GM12878 (cell line): ENCODE data around the gene BICRA. TPM values are rescaled to one million over a fixed set of nuclear protein-coding genes. Genes with fewer than 3 reads are reported as not detected.

Experiments
- ATAC-seq: fragments of 200-7000 bp; cut with Tn5 transposase; 3 replicates; pipeline ENCODE4 v1.9.1; 2020; ENCODE audit warnings: mild to moderate bottlenecking, moderate library complexity
- BruUV-seq: library from RNA; stranded (reverse); fragments of 400-500 nt; replicated peaks from 2 replicates; lab custom pipeline; 2021; lab: Mats Ljungman, UMichigan
- CTCF ChIA-PET: fragments of 300-600 bp; sonication (Branson Sonifier 250); formaldehyde crosslinking; extraction: SDS; loops from one replicate; lab custom pipeline; 2021; ENCODE audit warnings: inconsistent platforms; lab: Yijun Ruan, JAX
- POLR2A ChIA-PET: fragments of 350-600 bp; formaldehyde crosslinking; extraction: SDS; loops from one replicate; lab custom pipeline; 2021; ENCODE audit warnings: inconsistent platforms; lab: Charles Lee
- RAD21 ChIA-PET: fragments of 300-600 bp; sonication (Branson Sonifier 250); formaldehyde crosslinking; loops from one replicate; lab custom pipeline; 2023; ENCODE audit warnings: antibody characterized with exemption; ENCODE audit not compliant: unreplicated experiment; lab: Charles Lee
- SMC1A ChIA-PET: fragments of 300-600 bp; sonication (Branson Sonifier 250); formaldehyde crosslinking; loops from one replicate; lab custom pipeline; 2023; ENCODE audit not compliant: unreplicated experiment, uncharacterized antibody; lab: Charles Lee
- DNase-seq: peaks from one replicate; pipeline ENCODE4 v3.0.0-alpha.2; 2011; ENCODE audit warnings: low read depth, low spot score
- FAIRE-seq: peaks from 3 replicates; lab custom pipeline; 2011; peaks lifted over from hg19 to GRCh38; lab: Jason Lieb, UNC
- H2AFZ ChIP-seq: 2 replicates; pipeline ENCODE4 v1.6.0; 2011; ENCODE audit warnings: low read depth, low read length, control low read depth; ENCODE audit not compliant: control insufficient read depth
- H3K27ac ChIP-seq: 2 replicates; pipeline ENCODE4 v1.5.1; 2011; ENCODE audit warnings: control low read depth; ENCODE audit not compliant: control insufficient read depth, insufficient read depth
- H3K27me3 ChIP-seq, 2 experiments: replicated peaks in 1 of 2; 2 replicates each; pipeline versions ENCODE4 v1.6.0 to v1.6.1; 2011; ENCODE audit warnings: low read length in 1 of 2; ENCODE audit not compliant: control insufficient read depth in 2 of 2, insufficient read depth in 2 of 2
- H3K36me3 ChIP-seq, 2 experiments: 2 replicates each; pipeline ENCODE4 v1.5.1; 2011; ENCODE audit warnings: low read length in 1 of 2; ENCODE audit not compliant: control insufficient read depth in 2 of 2, insufficient read depth in 2 of 2
- H3K4me1 ChIP-seq: 2 replicates; pipeline ENCODE4 v1.6.1; 2011; ENCODE audit warnings: mild to moderate bottlenecking, low read length, moderate library complexity, mixed read lengths; ENCODE audit not compliant: control insufficient read depth, insufficient read depth
- H3K4me2 ChIP-seq: 2 replicates; pipeline ENCODE4 v1.6.0; 2011; ENCODE audit warnings: control low read depth; ENCODE audit not compliant: control insufficient read depth, insufficient read depth
- H3K4me3 ChIP-seq: fragments of 200-600 bp; sonication (generic); 2 replicates; pipeline ENCODE4 v1.5.1; 2016
- H3K79me2 ChIP-seq: 2 replicates; pipeline ENCODE4 v1.6.0; 2011; ENCODE audit warnings: low read length; ENCODE audit not compliant: control insufficient read depth, insufficient read depth
- H3K9ac ChIP-seq: 2 replicates; pipeline ENCODE4 v1.8.0; 2011; ENCODE audit warnings: low read length, control low read depth, mixed read lengths; ENCODE audit not compliant: control insufficient read depth, insufficient read depth
- H3K9me3 ChIP-seq: replicated peaks from 3 replicates; pipeline ENCODE4 v1.5.1; 2011; ENCODE audit warnings: mild to moderate bottlenecking, low read length; ENCODE audit not compliant: control insufficient read depth, insufficient read depth
- H4K20me1 ChIP-seq: 2 replicates; pipeline ENCODE4 v1.6.0; 2011; ENCODE audit not compliant: control insufficient read depth, insufficient read depth
- MYB ChIP-seq: fragments of 150-350 bp; IDR thresholded peaks from 2 replicates; pipeline ENCODE4 v1.6.1; 2014; ENCODE audit warnings: mild to moderate bottlenecking, low read depth, low read length, borderline replicate concordance
- RAD21 ChIP-seq: IDR thresholded peaks from 2 replicates; pipeline ENCODE4 v1.6.1; 2011; ENCODE audit warnings: mild to moderate bottlenecking, low read depth, low read length, moderate library complexity; ENCODE audit not compliant: insufficient read depth
- SMARCA5 ChIP-seq: fragments of 450-650 bp; IDR thresholded peaks from 2 replicates; pipeline ENCODE4 v1.6.1; 2017; ENCODE audit warnings: mild to moderate bottlenecking
- SMC3 ChIP-seq: IDR thresholded peaks from 2 replicates; pipeline ENCODE4 v1.6.1; 2011; ENCODE audit warnings: low read length, improper control_type of control experiment, borderline replicate concordance
- SP1 ChIP-seq: IDR thresholded peaks from one replicate; pipeline ENCODE4 v1.6.1; 2011; ENCODE audit warnings: low read depth, low read length
- YY1 ChIP-seq: IDR thresholded peaks from 2 replicates; pipeline ENCODE4 v1.6.1; 2011; ENCODE audit warnings: low read depth, mild to moderate bottlenecking, low read length
- ZNF207 ChIP-seq: fragments of 450-650 bp; IDR thresholded peaks from 2 replicates; pipeline ENCODE4 v1.6.1; 2014; ENCODE audit warnings: antibody characterized with exemption, mild to moderate bottlenecking, borderline replicate concordance
- ZNF217 ChIP-seq: fragments of 450-650 bp; IDR thresholded peaks from 2 replicates; pipeline ENCODE4 v1.6.1; 2017; ENCODE audit warnings: antibody characterized with exemption, mild to moderate bottlenecking
- WGBS: methylation state at CpG from one replicate; pipeline ENCODE4 v1.1.6; 2016; ENCODE audit warnings: low lambda C conversion rate; ENCODE audit not compliant: insufficient replicate concordance, insufficient coverage; ENCODE audit errors: missing lambda C conversion rate; 5-methylcytosine and 5-hydroxymethylcytosine counted together
- in situ Hi-C: fragments of 300-500 bp; cut with MboI; formaldehyde crosslinking; loops from 9 replicates; pipeline ENCODE4 v1.14.3; 2018; ENCODE audit warnings: mixed read lengths
- intact Hi-C: fragments of 100-400 bp; cut with micrococcal nuclease; formaldehyde crosslinking; loops from one replicate; pipeline ENCODE4 v1.14.2; 2022; ENCODE audit not compliant: unreplicated experiment
- polyA plus RNA-seq, 11 experiments: library from polyadenylated mRNA; depleted of rRNA in 4 of 11; unstranded in 6 of 11; stranded (reverse) in 5 of 11; fragments of >200 nt; fragmentation: Nextera tagmentation in 4 of 11; fragmentation: Illumina TruSeq in 1 of 11; extraction: Ambion mirVana in 4 of 11; extraction: Trizol in 1 of 11; gene quantifications; 1 replicate in 1 of 11; 2 replicates in 10 of 11; pipeline versions ENCODE4 v1.2.1 to v1.2.3, GENCODE V29; 2011 to 2016; ENCODE audit warnings: inconsistent platforms in 2 of 11, missing spikeins in 2 of 11, low read depth in 1 of 11
- total RNA-seq, 4 experiments: library from RNA; depleted of rRNA in 3 of 4; stranded (reverse); fragments of >200 nt in 3 of 4; fragmentation: Illumina TruSeq in 1 of 4; extraction: Trizol in 1 of 4; gene quantifications; 2 replicates each; pipeline versions ENCODE4 v1.2.1 to v1.2.3, GENCODE V29; 2013 to 2021
- TF ChIP-seq, protein P1 (sequence below): fragments of 450-650 bp; formaldehyde crosslinking; IDR thresholded peaks from 2 replicates; pipeline ENCODE4 v1.5.0; 2022; ENCODE audit warnings: mild to moderate bottlenecking, missing genetic modification characterization
- TF ChIP-seq, protein P2 (sequence below), 3 experiments: IDR thresholded peaks in 2 of 3; conservative IDR thresholded peaks in 1 of 3; 2 replicates each; pipeline ENCODE4 v1.5.1; 2011; ENCODE audit warnings: low read depth in 3 of 3, low read length in 3 of 3, mild to moderate bottlenecking in 3 of 3, control low read depth in 2 of 3, moderate library complexity in 2 of 3, inconsistent platforms in 1 of 3, mixed read lengths in 1 of 3; ENCODE audit not compliant: control insufficient read depth in 2 of 3, insufficient read depth in 1 of 3; ENCODE audit errors: extremely low read depth in 1 of 3
- TF ChIP-seq, protein P3 (sequence below): IDR thresholded peaks from 2 replicates; pipeline ENCODE4 v1.6.1; 2012; ENCODE audit warnings: improper control_type of control experiment, low read depth, low read length; ENCODE audit not compliant: insufficient replicate concordance

The BICRA gene
- total and polyA plus RNA-seq, 10 of the 15 experiments (the other 5 are each of a cell fraction or from before 2014, with no cell fraction given) = 0.11 to 15.3 (median 1.3) TPM

DNA sequence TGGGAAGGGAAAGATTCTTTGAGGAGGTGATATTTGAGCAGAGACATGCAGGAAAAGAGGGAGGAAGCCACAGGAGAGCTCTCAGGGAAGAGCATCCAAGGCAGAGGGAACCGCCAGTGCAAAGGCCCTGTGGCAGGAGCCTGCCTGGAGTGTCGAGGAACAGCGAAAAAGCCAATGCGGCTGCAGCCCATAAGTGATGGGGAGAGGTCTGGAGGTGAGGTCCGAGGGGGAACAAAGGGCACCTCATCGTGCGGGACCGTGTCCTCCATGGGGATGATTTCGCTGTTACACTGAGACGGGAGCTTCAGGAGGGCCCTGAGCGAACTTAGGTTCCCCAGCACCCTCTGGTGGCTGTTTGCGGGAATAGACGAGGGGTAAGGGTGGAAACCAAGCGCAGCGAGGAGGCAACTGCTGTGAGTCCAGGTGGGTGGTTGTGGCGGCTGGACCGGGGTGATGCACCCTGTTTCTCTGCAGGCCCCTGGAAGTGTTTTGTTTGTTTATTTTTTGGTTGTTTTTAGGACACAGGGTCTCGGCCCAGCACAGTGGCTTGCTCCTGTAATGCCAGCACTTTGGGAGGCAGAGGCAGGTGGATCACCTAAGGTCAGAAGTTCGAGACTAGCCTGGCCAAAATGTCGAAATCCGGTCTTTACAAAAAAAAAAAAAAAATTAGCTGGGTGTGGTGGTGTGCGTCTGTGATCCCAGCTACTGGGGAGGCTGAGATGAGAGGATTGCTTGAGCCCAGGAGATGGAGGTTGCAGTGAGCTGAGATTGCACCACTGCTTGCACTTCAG, 98.4 kb downstream of the BICRA start:
- no peak overlapping the region for H2AFZ ChIP-seq
- ChIA-PET SMC1A (interaction anchor here (0.9 to 5.5 kb wide), 10 partner anchors 12 to 409 kb away, joined by 3 to 49 read pairs (median 4); partner anchors contain the start of gene KPTN), POLR2A (interaction anchor here (0.7 kb wide), 1 partner anchor 16 kb away, joined by 3 read pairs; no protein-coding TSS in a partner anchor), RAD21 (interaction anchor here (0.6 to 5.0 kb wide), 9 partner anchors 9 to 414 kb away, joined by 3 to 47 read pairs (median 5); partner anchors contain the start of gene KPTN), CTCF (interaction anchor here (0.5 to 8.3 kb wide), 33 partner anchors 9 to 800 kb away, joined by 3 to 163 read pairs (median 4); partner anchors contain the start of genes DHX34, KPTN and NAPA)
- H3K27me3 ChIP-seq = no peaks in the 10 kb centered on the region
- intact Hi-C loops (loop anchor here (1.0 to 10.0 kb wide), 3 partner anchors 81 to 423 kb away; no protein-coding TSS in a partner anchor), in situ Hi-C loops (loop anchor here (5.0 kb wide), 1 partner anchor 270 kb away; no protein-coding TSS in a partner anchor)
- FAIRE-seq (peak; percentile 95), ATAC-seq (peak; percentile 100), DNase-seq (peak; percentile 21)
- no peaks in the 10 kb centered on the region for H3K4me1 ChIP-seq
- 22% methylated on average over 20 of the region's 22 CpGs for WGBS
- no peak overlapping the region for H3K27ac ChIP-seq
- BruUV-seq = no TSS peak
- no peaks in the 10 kb centered on the region for H4K20me1 ChIP-seq
- no peaks in the 10 kb centered on the region for H3K79me2 ChIP-seq
- H3K36me3 ChIP-seq = no peaks in the 10 kb centered on the region; a peak in 1 of 4 replicates
- H3K4me3 ChIP-seq = no peak overlapping the region
- H3K4me2 ChIP-seq = no peak overlapping the region
- H3K9me3 ChIP-seq = no peaks in the 10 kb centered on the region
- H3K9ac ChIP-seq = no peak overlapping the region
- TF ChIP-seq MYB (no peak), SP1 (peak; percentile 20), ZNF207 (0 out of 2 replicates have a peak, but pooled peaks have one; percentile 31), RAD21 (peak; percentile 85), ZNF217 (no peak), SMC3 (peak; percentile 92), YY1 (peak; percentile 64), SMARCA5 (peak; percentile 61; the same call in 1 of the 2 replicates)
- TF ChIP-seq, protein P1, sequence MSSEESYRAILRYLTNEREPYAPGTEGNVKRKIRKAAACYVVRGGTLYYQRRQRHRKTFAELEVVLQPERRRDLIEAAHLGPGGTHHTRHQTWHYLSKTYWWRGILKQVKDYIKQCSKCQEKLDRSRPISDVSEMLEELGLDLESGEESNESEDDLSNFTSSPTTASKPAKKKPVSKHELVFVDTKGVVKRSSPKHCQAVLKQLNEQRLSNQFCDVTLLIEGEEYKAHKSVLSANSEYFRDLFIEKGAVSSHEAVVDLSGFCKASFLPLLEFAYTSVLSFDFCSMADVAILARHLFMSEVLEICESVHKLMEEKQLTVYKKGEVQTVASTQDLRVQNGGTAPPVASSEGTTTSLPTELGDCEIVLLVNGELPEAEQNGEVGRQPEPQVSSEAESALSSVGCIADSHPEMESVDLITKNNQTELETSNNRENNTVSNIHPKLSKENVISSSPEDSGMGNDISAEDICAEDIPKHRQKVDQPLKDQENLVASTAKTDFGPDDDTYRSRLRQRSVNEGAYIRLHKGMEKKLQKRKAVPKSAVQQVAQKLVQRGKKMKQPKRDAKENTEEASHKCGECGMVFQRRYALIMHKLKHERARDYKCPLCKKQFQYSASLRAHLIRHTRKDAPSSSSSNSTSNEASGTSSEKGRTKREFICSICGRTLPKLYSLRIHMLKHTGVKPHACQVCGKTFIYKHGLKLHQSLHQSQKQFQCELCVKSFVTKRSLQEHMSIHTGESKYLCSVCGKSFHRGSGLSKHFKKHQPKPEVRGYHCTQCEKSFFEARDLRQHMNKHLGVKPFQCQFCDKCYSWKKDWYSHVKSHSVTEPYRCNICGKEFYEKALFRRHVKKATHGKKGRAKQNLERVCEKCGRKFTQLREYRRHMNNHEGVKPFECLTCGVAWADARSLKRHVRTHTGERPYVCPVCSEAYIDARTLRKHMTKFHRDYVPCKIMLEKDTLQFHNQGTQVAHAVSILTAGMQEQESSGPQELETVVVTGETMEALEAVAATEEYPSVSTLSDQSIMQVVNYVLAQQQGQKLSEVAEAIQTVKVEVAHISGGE (CRISPR knock-in tag) = peak; percentile 77
- TF ChIP-seq, protein P2, sequence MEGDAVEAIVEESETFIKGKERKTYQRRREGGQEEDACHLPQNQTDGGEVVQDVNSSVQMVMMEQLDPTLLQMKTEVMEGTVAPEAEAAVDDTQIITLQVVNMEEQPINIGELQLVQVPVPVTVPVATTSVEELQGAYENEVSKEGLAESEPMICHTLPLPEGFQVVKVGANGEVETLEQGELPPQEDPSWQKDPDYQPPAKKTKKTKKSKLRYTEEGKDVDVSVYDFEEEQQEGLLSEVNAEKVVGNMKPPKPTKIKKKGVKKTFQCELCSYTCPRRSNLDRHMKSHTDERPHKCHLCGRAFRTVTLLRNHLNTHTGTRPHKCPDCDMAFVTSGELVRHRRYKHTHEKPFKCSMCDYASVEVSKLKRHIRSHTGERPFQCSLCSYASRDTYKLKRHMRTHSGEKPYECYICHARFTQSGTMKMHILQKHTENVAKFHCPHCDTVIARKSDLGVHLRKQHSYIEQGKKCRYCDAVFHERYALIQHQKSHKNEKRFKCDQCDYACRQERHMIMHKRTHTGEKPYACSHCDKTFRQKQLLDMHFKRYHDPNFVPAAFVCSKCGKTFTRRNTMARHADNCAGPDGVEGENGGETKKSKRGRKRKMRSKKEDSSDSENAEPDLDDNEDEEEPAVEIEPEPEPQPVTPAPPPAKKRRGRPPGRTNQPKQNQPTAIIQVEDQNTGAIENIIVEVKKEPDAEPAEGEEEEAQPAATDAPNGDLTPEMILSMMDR (IDR thresholded peaks at IDR 0.05 in 2 of 3, conservative IDR thresholded peaks at IDR 0.05 in 1 of 3; ENCODE audit: control insufficient read depth in 2 of 3, extremely low read depth in 1 of 3, insufficient read depth in 1 of 3, low read depth in 3 of 3, low read length in 3 of 3) = peak; percentile 87 to 93 (median 91)
- TF ChIP-seq, protein P3, sequence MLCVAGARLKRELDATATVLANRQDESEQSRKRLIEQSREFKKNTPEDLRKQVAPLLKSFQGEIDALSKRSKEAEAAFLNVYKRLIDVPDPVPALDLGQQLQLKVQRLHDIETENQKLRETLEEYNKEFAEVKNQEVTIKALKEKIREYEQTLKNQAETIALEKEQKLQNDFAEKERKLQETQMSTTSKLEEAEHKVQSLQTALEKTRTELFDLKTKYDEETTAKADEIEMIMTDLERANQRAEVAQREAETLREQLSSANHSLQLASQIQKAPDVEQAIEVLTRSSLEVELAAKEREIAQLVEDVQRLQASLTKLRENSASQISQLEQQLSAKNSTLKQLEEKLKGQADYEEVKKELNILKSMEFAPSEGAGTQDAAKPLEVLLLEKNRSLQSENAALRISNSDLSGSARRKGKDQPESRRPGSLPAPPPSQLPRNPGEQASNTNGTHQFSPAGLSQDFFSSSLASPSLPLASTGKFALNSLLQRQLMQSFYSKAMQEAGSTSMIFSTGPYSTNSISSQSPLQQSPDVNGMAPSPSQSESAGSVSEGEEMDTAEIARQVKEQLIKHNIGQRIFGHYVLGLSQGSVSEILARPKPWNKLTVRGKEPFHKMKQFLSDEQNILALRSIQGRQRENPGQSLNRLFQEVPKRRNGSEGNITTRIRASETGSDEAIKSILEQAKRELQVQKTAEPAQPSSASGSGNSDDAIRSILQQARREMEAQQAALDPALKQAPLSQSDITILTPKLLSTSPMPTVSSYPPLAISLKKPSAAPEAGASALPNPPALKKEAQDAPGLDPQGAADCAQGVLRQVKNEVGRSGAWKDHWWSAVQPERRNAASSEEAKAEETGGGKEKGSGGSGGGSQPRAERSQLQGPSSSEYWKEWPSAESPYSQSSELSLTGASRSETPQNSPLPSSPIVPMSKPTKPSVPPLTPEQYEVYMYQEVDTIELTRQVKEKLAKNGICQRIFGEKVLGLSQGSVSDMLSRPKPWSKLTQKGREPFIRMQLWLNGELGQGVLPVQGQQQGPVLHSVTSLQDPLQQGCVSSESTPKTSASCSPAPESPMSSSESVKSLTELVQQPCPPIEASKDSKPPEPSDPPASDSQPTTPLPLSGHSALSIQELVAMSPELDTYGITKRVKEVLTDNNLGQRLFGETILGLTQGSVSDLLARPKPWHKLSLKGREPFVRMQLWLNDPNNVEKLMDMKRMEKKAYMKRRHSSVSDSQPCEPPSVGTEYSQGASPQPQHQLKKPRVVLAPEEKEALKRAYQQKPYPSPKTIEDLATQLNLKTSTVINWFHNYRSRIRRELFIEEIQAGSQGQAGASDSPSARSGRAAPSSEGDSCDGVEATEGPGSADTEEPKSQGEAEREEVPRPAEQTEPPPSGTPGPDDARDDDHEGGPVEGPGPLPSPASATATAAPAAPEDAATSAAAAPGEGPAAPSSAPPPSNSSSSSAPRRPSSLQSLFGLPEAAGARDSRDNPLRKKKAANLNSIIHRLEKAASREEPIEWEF = no peak
